ENCODE data around the gene FKBP3. TPM values are rescaled to one million over a fixed set of nuclear protein-coding genes. Genes with fewer than 3 reads are reported as not detected.

Gene FKBP3
- total and polyA plus RNA-seq, 2 experiments from 2014 or later = 52.4 to 117 TPM

GRCh38 chr14:45114327-45114726 lies 20.0 kb downstream of the FKBP3 start:
- Histone ChIP-seq H3K9me2 (replicated peaks; ENCODE audit: insufficient read depth) (no peaks in the 10 kb centered on the region), H2AFZ (no peak overlapping the region), H3K4me1 (ENCODE audit: insufficient read depth) (peaks cover 12% of the 10 kb centered on the region), H3K79me2 (no peaks in the 10 kb centered on the region), H3K27me3 (no peaks in the 10 kb centered on the region), H3K36me3 (replicated peaks; ENCODE audit: insufficient read depth, low read depth) (no peaks in the 10 kb centered on the region), H3K4me2 (peak overlapping the region; percentile 32), H4K20me1 (ENCODE audit: insufficient read depth, poor library complexity, severe bottlenecking) (no peaks in the 10 kb centered on the region), H3K27ac (no peak overlapping the region), H3K9me3 (ENCODE audit: low read depth) (no peaks in the 10 kb centered on the region), H3K4me3 (no peak overlapping the region)
- no peak for DNase-seq (ENCODE audit: low spot score)
- TF ChIP-seq CTCF (IDR thresholded peaks at IDR 0.05; ENCODE audit: poor library complexity) (no peak), EZH2 (IDR thresholded peaks at IDR 0.05; ENCODE audit: borderline replicate concordance) (no peak), EZH2phosphoT487 (IDR thresholded peaks at IDR 0.05; ENCODE audit: low read depth, severe bottlenecking, unreplicated experiment) (no peak)
- 86% methylated on average over 3 of the region's 3 CpGs for WGBS (ENCODE audit: low lambda C conversion rate, missing lambda C conversion rate)

- TF ChIP-seq EZH2 (IDR thresholded peaks at IDR 0.05; ENCODE audit: borderline replicate concordance) (no peak), CTCF (IDR thresholded peaks at IDR 0.05; ENCODE audit: poor library complexity) (no peak), EZH2phosphoT487 (IDR thresholded peaks at IDR 0.05; ENCODE audit: low read depth, severe bottlenecking, unreplicated experiment) (no peak)
- DNase-seq (ENCODE audit: low spot score) = no peak
- no peak overlapping the region for H3K4me3 ChIP-seq
- no peak overlapping the region for H2AFZ ChIP-seq
- no peaks in the 10 kb centered on the region for H3K9me2 ChIP-seq (replicated peaks; ENCODE audit: insufficient read depth)
- 60% methylated on average over 6 of the region's 6 CpGs for WGBS (ENCODE audit: low lambda C conversion rate, missing lambda C conversion rate)
- H4K20me1 ChIP-seq (ENCODE audit: insufficient read depth, poor library complexity, severe bottlenecking) = no peaks in the 10 kb centered on the region
- H3K27ac ChIP-seq = peak overlapping the region; percentile 50
- H3K4me1 ChIP-seq (ENCODE audit: insufficient read depth) = peaks cover 12% of the 10 kb centered on the region
- H3K79me2 ChIP-seq = no peaks in the 10 kb centered on the region
- H3K9me3 ChIP-seq (ENCODE audit: low read depth) = no peaks in the 10 kb centered on the region
- H3K36me3 ChIP-seq (replicated peaks; ENCODE audit: insufficient read depth, low read depth) = peaks cover 1% of the 10 kb centered on the region
- no peaks in the 10 kb centered on the region for H3K27me3 ChIP-seq
- peak overlapping the region; percentile 32 for H3K4me2 ChIP-seq
Observed at GRCh38 chr14:45112896-45113781, 21.1 kb downstream of the FKBP3 start.

- peaks cover 7% of the 10 kb centered on the region for H3K36me3 ChIP-seq (replicated peaks; ENCODE audit: insufficient read depth, low read depth)
- H3K9me2 ChIP-seq (replicated peaks; ENCODE audit: insufficient read depth) = no peaks in the 10 kb centered on the region
- 94% methylated on average over 1 of the region's 1 CpG for WGBS (ENCODE audit: low lambda C conversion rate, missing lambda C conversion rate)
- no peak overlapping the region for H3K4me3 ChIP-seq
- H3K79me2 ChIP-seq = peaks cover 30% of the 10 kb centered on the region
- H3K9me3 ChIP-seq (ENCODE audit: low read depth) = no peaks in the 10 kb centered on the region
- no peak overlapping the region for H2AFZ ChIP-seq
- no peak for TF ChIP-seq CTCF (IDR thresholded peaks at IDR 0.05; ENCODE audit: poor library complexity)
- no peak for TF ChIP-seq EZH2 (IDR thresholded peaks at IDR 0.05; ENCODE audit: borderline replicate concordance)
- TF ChIP-seq EZH2phosphoT487 (IDR thresholded peaks at IDR 0.05; ENCODE audit: low read depth, severe bottlenecking, unreplicated experiment) = no peak
- H3K27me3 ChIP-seq = no peaks in the 10 kb centered on the region
- peak; percentile 13 for DNase-seq (ENCODE audit: low spot score)
- H3K27ac ChIP-seq = peak overlapping the region; percentile 39
- no peak overlapping the region for H3K4me2 ChIP-seq
- H4K20me1 ChIP-seq (ENCODE audit: insufficient read depth, poor library complexity, severe bottlenecking) = peaks cover 3% of the 10 kb centered on the region
- H3K4me1 ChIP-seq (ENCODE audit: insufficient read depth) = no peaks in the 10 kb centered on the region
Observed at GRCh38 chr14:45104561-45104960, 29.7 kb downstream of the FKBP3 start.
